ENCODE measurements around the gene VPS16.

The VPS16 gene

GRCh38 chr20:2815242-2815900, 25.2 kb upstream of the VPS16 start:
- Histone ChIP-seq H3K4me3 (ENCODE audit: low read length) (no peak overlapping the region), H3K9me3 (ENCODE audit: low read length) (no peaks in the 10 kb centered on the region), H2AFZ (ENCODE audit: low read depth, low read length) (no peak overlapping the region), H3K4me1 (ENCODE audit: insufficient read depth, low read length) (no peaks in the 10 kb centered on the region), H3K36me3 (ENCODE audit: insufficient read depth, low read length) (no peaks in the 10 kb centered on the region), H3K27me3 (ENCODE audit: insufficient read depth, low read length) (peaks cover 19% of the 10 kb centered on the region)

GRCh38 chr20:2816030-2816582, 24.4 kb upstream of the VPS16 start, which contains the start of gene TMEM239:
Gene TMEM239 (plus strand): TSS chr20:2816364. CDS start chr20:2816555, 191 bp downstream.
- Histone ChIP-seq H3K4me1 (ENCODE audit: insufficient read depth, low read length) (no peaks in the 10 kb centered on the region), H3K4me3 (ENCODE audit: low read length) (no peak within 1 kb of the TSS), H3K27me3 (ENCODE audit: insufficient read depth, low read length) (peaks cover 25% of the 10 kb centered on the region), H3K36me3 (ENCODE audit: insufficient read depth, low read length) (no peaks in the 10 kb centered on the region), H3K9me3 (ENCODE audit: low read length) (peaks cover 2% of the 10 kb centered on the region), H2AFZ (ENCODE audit: low read depth, low read length) (no peak within 1 kb of the TSS)

GRCh38 chr20:2816583-2817340, 23.8 kb upstream of the VPS16 start:
- Histone ChIP-seq H3K9me3 (ENCODE audit: low read length) (peaks cover 2% of the 10 kb centered on the region), H3K36me3 (ENCODE audit: insufficient read depth, low read length) (no peaks in the 10 kb centered on the region), H3K4me3 (ENCODE audit: low read length) (no peak overlapping the region), H3K27me3 (ENCODE audit: insufficient read depth, low read length) (peaks cover 31% of the 10 kb centered on the region), H3K4me1 (ENCODE audit: insufficient read depth, low read length) (no peaks in the 10 kb centered on the region), H2AFZ (ENCODE audit: low read depth, low read length) (no peak overlapping the region)

- Histone ChIP-seq H3K27me3 (ENCODE audit: insufficient read depth, low read length) (peaks cover 34% of the 10 kb centered on the region), H3K9me3 (ENCODE audit: low read length) (peaks cover 2% of the 10 kb centered on the region), H3K4me3 (ENCODE audit: low read length) (no peak overlapping the region), H3K36me3 (ENCODE audit: insufficient read depth, low read length) (no peaks in the 10 kb centered on the region), H2AFZ (ENCODE audit: low read depth, low read length) (no peak overlapping the region), H3K4me1 (ENCODE audit: insufficient read depth, low read length) (no peaks in the 10 kb centered on the region)
Measured at GRCh38 chr20:2817341-2817726, 23.2 kb upstream of the VPS16 start.

GRCh38 chr20:2817891-2818595, 22.5 kb upstream of the VPS16 start:
- H3K27me3 ChIP-seq (ENCODE audit: insufficient read depth, low read length) = peaks cover 34% of the 10 kb centered on the region
- no peak overlapping the region for H2AFZ ChIP-seq (ENCODE audit: low read depth, low read length)
- no peaks in the 10 kb centered on the region for H3K36me3 ChIP-seq (ENCODE audit: insufficient read depth, low read length)
- H3K4me1 ChIP-seq (ENCODE audit: insufficient read depth, low read length) = no peaks in the 10 kb centered on the region
- peaks cover 2% of the 10 kb centered on the region for H3K9me3 ChIP-seq (ENCODE audit: low read length)
- H3K4me3 ChIP-seq (ENCODE audit: low read length) = no peak overlapping the region

- Histone ChIP-seq H3K36me3 (ENCODE audit: insufficient read depth, low read length) (no peaks in the 10 kb centered on the region), H3K27me3 (ENCODE audit: insufficient read depth, low read length) (peaks cover 34% of the 10 kb centered on the region), H2AFZ (ENCODE audit: low read depth, low read length) (no peak overlapping the region), H3K4me1 (ENCODE audit: insufficient read depth, low read length) (no peaks in the 10 kb centered on the region), H3K4me3 (ENCODE audit: low read length) (no peak overlapping the region), H3K9me3 (ENCODE audit: low read length) (peaks cover 2% of the 10 kb centered on the region)
Measured at GRCh38 chr20:2820084-2820895, 20.3 kb upstream of the VPS16 start.

GRCh38 chr20:2820896-2821869, 19.4 kb upstream of the VPS16 start:
- H3K36me3 ChIP-seq (ENCODE audit: insufficient read depth, low read length) = no peaks in the 10 kb centered on the region
- no peaks in the 10 kb centered on the region for H3K4me1 ChIP-seq (ENCODE audit: insufficient read depth, low read length)
- no peak overlapping the region for H2AFZ ChIP-seq (ENCODE audit: low read depth, low read length)
- H3K9me3 ChIP-seq (ENCODE audit: low read length) = peaks cover 2% of the 10 kb centered on the region
- no peak overlapping the region for H3K4me3 ChIP-seq (ENCODE audit: low read length)
- H3K27me3 ChIP-seq (ENCODE audit: insufficient read depth, low read length) = peaks cover 35% of the 10 kb centered on the region

GRCh38 chr20:2822073-2822472, 18.5 kb upstream of the VPS16 start:
- Histone ChIP-seq H3K4me3 (ENCODE audit: low read length) (no peak overlapping the region), H3K36me3 (ENCODE audit: insufficient read depth, low read length) (no peaks in the 10 kb centered on the region), H3K9me3 (ENCODE audit: low read length) (peaks cover 2% of the 10 kb centered on the region), H3K4me1 (ENCODE audit: insufficient read depth, low read length) (no peaks in the 10 kb centered on the region), H3K27me3 (ENCODE audit: insufficient read depth, low read length) (peaks cover 35% of the 10 kb centered on the region), H2AFZ (ENCODE audit: low read depth, low read length) (no peak overlapping the region)

- H3K4me3 ChIP-seq (ENCODE audit: low read length) = no peak overlapping the region
- H2AFZ ChIP-seq (ENCODE audit: low read depth, low read length) = no peak overlapping the region
- no peaks in the 10 kb centered on the region for H3K4me1 ChIP-seq (ENCODE audit: insufficient read depth, low read length)
- H3K36me3 ChIP-seq (ENCODE audit: insufficient read depth, low read length) = no peaks in the 10 kb centered on the region
- H3K27me3 ChIP-seq (ENCODE audit: insufficient read depth, low read length) = peaks cover 15% of the 10 kb centered on the region
- H3K9me3 ChIP-seq (ENCODE audit: low read length) = peaks cover 2% of the 10 kb centered on the region
Measured at GRCh38 chr20:2825761-2826160, 14.8 kb upstream of the VPS16 start.

GRCh38 chr20:2826655-2827054, 13.9 kb upstream of the VPS16 start:
- Histone ChIP-seq H3K36me3 (ENCODE audit: insufficient read depth, low read length) (no peaks in the 10 kb centered on the region), H3K27me3 (ENCODE audit: insufficient read depth, low read length) (peaks cover 7% of the 10 kb centered on the region), H3K9me3 (ENCODE audit: low read length) (no peaks in the 10 kb centered on the region)

GRCh38 chr20:2829376-2829775, 11.2 kb upstream of the VPS16 start:
- H3K4me3 ChIP-seq (ENCODE audit: low read length) = no peak overlapping the region
- no peaks in the 10 kb centered on the region for H3K4me1 ChIP-seq (ENCODE audit: insufficient read depth, low read length)

More at GRCh38 chr20:2826655-2827054, 13.9 kb upstream of the VPS16 start:
- Histone ChIP-seq H2AFZ (ENCODE audit: low read depth, low read length) (no peak overlapping the region), H3K4me3 (ENCODE audit: low read length) (no peak overlapping the region), H3K4me1 (ENCODE audit: insufficient read depth, low read length) (no peaks in the 10 kb centered on the region)

More at GRCh38 chr20:2829376-2829775, 11.2 kb upstream of the VPS16 start:
- H3K36me3 ChIP-seq (ENCODE audit: insufficient read depth, low read length) = no peaks in the 10 kb centered on the region
- H2AFZ ChIP-seq (ENCODE audit: low read depth, low read length) = no peak overlapping the region
- H3K27me3 ChIP-seq (ENCODE audit: insufficient read depth, low read length) = peaks cover 3% of the 10 kb centered on the region
- no peaks in the 10 kb centered on the region for H3K9me3 ChIP-seq (ENCODE audit: low read length)

Data from neuron (in vitro differentiated cells).